DND-41 (cell line): Measurements from ENCODE around the gene ARL6IP1.
"Not testable (repeated sequence)": the region's sequence is repeated elsewhere in the genome, so short reads cannot be mapped to it uniquely, and the experiment has no call there.

ENCODE experiments used
- ATAC-seq: fragments of 200-7000 bp; cut with Tn5 transposase; 3 replicates; pipeline ENCODE4 v1.9.1; 2021; ENCODE audit warnings: low read depth; ENCODE audit not compliant: insufficient read depth
- DNase-seq: peaks from one replicate; pipeline ENCODE4 v3.0.0-alpha.2; 2020
- H2AFZ ChIP-seq: 2 replicates; pipeline ENCODE4 v1.6.0; 2012; ENCODE audit warnings: low read depth, low read length
- H3K27ac ChIP-seq: 2 replicates; pipeline ENCODE4 v1.5.1; 2012; ENCODE audit warnings: low read length, inconsistent platforms
- H3K27me3 ChIP-seq: fragments of 200-600 bp; sonication (generic); 2 replicates; pipeline ENCODE4 v1.6.0; 2012; ENCODE audit warnings: low read length, mild to moderate bottlenecking, inconsistent platforms; ENCODE audit not compliant: insufficient read depth, poor library complexity
- H3K36me3 ChIP-seq: 2 replicates; pipeline ENCODE4 v1.5.1; 2012; ENCODE audit warnings: low read length, inconsistent platforms; ENCODE audit not compliant: insufficient read depth
- H3K4me1 ChIP-seq: 2 replicates; pipeline ENCODE4 v1.5.1; 2012; ENCODE audit warnings: mild to moderate bottlenecking, low read length; ENCODE audit not compliant: insufficient read depth
- H3K4me2 ChIP-seq: 2 replicates; pipeline ENCODE4 v1.6.0; 2012; ENCODE audit warnings: mild to moderate bottlenecking, moderate library complexity, low read length, inconsistent platforms; ENCODE audit not compliant: insufficient read depth
- H3K4me3 ChIP-seq, 2 experiments: fragments of 200-600 bp in 1 of 2; shearing (Covaris generic) in 1 of 2; 2 replicates each; pipeline ENCODE4 v1.5.1; 2012 to 2016; ENCODE audit warnings: inconsistent platforms in 2 of 2, low read length in 2 of 2, mild to moderate bottlenecking in 2 of 2, low read depth in 1 of 2, moderate library complexity in 1 of 2
- H3K79me2 ChIP-seq: 2 replicates; pipeline ENCODE4 v1.6.0; 2012; ENCODE audit warnings: low read length, inconsistent platforms; ENCODE audit not compliant: insufficient read depth
- H3K9ac ChIP-seq: 2 replicates; pipeline ENCODE4 v1.6.0; 2012; ENCODE audit warnings: low read depth, mild to moderate bottlenecking, inconsistent platforms, low read length, moderate library complexity
- H3K9me3 ChIP-seq: 2 replicates; pipeline ENCODE4 v1.5.1; 2012; ENCODE audit warnings: low read length, moderate library complexity, mild to moderate bottlenecking, inconsistent platforms; ENCODE audit not compliant: insufficient read depth, severe bottlenecking
- H4K20me1 ChIP-seq: 2 replicates; pipeline ENCODE4 v1.6.0; 2012; ENCODE audit warnings: low read length; ENCODE audit not compliant: insufficient read depth

ARL6IP1 gene

GRCh38 chr16:18756639-18757038, 44.7 kb downstream of the ARL6IP1 start:
- not testable (repeated sequence) for H3K4me2 ChIP-seq, H3K79me2 ChIP-seq, H3K27ac ChIP-seq, H3K4me3 ChIP-seq, H3K36me3 ChIP-seq, H3K9ac ChIP-seq, H3K27me3 ChIP-seq, H2AFZ ChIP-seq, DNase-seq, H4K20me1 ChIP-seq, H3K9me3 ChIP-seq, H3K4me1 ChIP-seq
- ATAC-seq, result peak; percentile 47

GRCh38 chr16:18742870-18743269, 58.5 kb downstream of the ARL6IP1 start:
- not testable (repeated sequence) for H4K20me1 ChIP-seq, H3K9ac ChIP-seq, ATAC-seq

More at GRCh38 chr16:18742870-18743269, 58.5 kb downstream of the ARL6IP1 start:
- not testable (repeated sequence) for H3K27ac ChIP-seq, H3K36me3 ChIP-seq, H3K4me3 ChIP-seq, H3K9me3 ChIP-seq, H3K27me3 ChIP-seq, H2AFZ ChIP-seq, H3K4me2 ChIP-seq, DNase-seq, H3K4me1 ChIP-seq, H3K79me2 ChIP-seq
